GM19438 (cell line): ENCODE data around the gene SGCA.

Experiments used
- ATAC-seq: cut with Tn5 transposase; IDR thresholded peaks from one replicate; pipeline ENCODE4 v1.9.1; 2021; ENCODE audit warnings: low read depth; ENCODE audit not compliant: unreplicated experiment

The SGCA gene

DNA sequence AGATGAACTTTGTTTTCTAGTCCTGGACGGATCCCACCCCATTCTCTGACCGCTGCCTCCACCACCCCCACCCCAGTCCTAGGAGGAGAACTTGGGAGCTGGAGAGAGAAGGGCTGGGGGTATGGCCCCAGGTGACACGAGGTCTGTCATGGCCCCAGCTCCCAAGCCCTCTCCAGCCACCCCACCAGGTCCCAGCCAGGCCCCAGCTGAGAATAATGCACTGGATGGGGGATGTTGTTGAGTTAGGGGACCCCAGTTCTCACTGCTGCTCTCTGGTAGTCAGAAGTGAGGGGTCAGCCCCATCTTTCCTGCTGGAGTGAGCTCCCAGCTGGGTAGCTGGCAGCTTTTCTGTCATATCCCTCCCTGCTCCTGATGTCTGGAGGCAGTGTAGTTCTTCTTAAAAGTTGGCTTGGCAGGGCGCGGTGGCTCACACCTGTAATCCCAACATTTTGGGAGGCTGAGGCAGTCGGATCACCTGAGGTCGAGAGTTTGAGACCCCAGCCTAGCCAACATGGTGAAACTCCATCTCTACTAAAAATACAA lies 40.2 kb downstream of the SGCA start:
- ATAC-seq: no peak

DNA sequence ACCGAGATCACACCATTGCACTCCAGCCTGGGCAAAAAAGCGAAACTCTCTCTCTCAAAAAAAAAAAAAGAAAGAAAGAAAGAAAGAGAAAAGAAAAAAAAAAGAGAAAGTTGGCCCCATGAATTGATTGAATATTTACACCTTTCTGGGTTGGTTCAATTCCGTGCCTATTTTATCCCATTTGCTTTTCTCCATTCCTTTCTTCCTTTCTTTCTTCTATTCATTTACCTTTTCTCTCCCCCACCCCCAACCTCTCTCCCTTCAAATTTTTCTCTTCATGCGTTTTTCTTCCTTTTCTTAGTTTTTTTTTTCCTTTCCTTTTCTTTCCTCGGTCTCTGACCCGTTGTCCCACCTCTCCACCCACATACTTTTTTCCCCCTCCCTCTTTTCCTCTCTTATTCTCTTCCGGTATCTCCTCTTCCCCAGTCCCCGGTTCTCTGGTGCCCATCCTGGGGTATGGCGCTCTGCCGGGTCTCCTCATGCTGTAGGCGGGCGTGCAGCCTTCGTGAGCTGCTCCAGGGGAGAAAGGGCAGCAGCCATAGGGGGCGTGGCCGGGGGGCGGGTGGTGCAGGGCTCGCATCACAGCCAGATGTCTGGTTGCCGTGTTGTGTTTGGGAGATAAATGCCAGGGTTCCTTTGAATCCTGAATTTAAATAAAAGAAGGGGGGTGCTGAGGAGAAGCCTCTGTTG lies 40.9 kb downstream of the SGCA start:
- no peak for ATAC-seq

DNA sequence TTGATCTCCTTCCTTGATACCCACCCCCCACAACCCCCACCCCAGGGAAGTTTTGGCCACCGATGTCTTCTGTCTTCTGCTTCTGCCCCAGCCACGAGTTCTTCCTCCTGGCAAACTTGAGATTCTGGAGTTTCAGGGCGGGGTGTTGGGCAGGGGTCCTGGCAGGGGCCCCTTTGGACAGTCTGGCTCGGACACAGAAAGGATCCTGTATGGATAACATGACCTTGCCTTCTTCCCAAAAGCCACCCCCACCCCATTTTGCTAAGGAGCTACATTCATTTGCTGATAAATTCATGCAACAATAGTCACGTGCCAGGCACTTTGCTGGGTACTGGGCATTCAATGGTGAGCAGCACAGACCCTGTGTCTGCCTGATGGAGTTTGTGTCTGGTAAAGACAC lies 41.5 kb downstream of the SGCA start:
- no peak for ATAC-seq

DNA sequence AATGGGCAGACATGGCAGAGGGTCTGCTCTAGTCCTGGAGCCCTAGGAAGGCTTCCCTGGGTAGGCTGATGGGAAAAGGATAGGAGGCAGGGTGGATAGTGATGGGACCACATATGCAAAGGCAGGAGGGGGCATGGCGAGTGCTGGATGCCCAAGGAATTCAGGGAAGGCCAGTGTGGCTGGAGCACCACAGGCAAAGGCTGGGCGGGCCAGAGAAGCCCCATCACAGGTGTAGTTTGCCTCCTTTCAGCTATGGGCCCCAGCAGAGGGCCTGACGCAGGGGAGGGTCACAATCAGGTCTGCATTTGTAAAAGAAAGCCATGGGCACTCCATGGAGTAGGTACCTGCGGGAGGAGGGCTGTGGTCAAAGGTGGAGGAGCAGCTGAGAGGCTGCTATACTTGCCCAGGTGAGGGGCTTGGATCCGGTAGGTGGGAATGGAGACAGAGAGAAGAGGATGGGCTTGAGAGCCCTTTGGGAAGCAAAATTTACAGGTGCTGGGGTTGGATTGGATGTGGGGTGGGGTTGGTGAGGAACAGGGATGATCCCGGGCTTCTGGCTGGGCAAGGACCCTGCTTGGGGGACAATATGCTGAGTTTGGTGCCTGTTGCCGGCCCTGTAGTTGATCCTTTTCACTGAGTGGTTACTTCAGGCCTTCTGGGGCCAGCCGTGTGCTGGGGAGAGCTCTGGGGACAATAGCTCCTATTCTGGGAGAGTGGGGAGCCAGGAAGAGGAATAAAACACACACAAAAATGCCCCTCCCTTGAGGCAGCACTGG lies 42.2 kb downstream of the SGCA start:
- ATAC-seq: no peak

DNA sequence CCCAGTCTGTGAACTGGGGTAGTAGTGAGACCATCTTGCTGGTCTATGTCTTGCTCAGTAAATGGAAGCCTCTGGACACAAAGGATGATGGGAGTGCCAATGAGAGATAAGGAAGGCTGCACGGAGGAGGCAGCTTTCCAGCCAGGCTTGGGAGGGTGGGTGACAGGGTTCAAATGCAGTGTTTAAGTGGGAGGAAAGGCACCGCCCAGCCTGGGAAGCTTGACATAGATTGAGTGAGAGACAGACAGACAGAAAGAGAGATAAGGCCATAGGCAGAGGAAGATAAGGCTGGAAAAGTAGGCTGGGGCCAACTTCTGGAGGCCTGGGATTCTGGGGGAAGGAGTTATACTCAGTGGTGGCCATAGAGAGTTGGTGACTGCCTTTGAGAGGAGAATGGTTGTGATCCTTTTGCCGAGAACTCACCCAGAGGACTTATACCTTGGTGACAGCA lies 42.8 kb downstream of the SGCA start:
- ATAC-seq: no peak

DNA sequence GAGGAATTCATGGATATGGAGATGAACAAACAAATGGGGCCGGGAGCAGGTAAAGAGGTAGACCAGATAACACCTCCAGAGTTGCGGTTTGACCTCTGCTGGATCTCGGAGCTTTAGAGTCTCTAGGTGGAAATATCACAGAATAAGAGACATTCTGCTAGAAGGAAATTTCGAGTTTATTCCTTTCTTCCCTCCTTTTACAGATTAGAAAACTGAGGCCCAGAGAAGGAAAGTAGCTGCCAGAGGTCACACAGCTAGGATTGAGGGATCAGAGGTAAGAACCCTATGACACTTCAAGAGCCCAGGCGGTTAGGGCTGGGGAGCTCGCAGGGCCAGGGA lies 43.3 kb downstream of the SGCA start:
- ATAC-seq: no peak

DNA sequence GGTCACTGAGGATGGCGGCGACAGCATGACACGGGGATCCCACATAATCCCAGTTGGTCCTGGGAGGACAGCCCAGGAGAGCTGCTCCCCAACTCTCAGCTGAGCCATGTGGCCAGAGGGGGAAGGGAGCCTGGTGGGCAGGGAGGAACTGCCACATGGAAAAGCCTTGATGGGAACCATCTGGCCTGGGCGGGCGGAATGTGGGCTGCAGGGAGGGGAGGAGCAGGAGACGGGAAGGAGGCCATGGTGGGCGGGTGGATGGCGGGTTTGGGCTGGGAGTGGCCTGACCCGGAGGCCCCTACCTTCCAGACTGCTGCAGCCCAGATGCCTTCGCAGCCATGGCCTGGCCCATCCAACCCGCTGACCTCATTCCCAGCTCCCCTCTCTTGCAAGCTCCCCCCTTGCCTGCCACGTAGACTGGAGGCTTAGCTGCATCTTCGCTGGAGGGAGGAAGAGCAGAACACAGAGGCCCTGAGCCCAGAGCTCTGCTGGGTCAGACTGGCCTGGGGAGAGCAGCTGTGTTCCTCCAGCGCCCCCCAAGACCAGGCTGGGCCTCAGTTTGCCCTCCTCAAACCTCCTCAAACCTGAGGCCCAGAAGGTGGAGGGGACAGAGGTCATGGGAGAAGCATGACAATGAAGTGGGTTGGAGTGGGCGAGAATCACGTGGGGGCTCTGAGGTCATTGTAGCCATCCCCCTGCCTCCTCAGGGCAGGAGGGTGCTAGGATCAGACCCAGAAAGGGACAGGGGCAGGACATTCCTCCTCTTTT lies 43.9 kb downstream of the SGCA start:
- no peak for ATAC-seq

DNA sequence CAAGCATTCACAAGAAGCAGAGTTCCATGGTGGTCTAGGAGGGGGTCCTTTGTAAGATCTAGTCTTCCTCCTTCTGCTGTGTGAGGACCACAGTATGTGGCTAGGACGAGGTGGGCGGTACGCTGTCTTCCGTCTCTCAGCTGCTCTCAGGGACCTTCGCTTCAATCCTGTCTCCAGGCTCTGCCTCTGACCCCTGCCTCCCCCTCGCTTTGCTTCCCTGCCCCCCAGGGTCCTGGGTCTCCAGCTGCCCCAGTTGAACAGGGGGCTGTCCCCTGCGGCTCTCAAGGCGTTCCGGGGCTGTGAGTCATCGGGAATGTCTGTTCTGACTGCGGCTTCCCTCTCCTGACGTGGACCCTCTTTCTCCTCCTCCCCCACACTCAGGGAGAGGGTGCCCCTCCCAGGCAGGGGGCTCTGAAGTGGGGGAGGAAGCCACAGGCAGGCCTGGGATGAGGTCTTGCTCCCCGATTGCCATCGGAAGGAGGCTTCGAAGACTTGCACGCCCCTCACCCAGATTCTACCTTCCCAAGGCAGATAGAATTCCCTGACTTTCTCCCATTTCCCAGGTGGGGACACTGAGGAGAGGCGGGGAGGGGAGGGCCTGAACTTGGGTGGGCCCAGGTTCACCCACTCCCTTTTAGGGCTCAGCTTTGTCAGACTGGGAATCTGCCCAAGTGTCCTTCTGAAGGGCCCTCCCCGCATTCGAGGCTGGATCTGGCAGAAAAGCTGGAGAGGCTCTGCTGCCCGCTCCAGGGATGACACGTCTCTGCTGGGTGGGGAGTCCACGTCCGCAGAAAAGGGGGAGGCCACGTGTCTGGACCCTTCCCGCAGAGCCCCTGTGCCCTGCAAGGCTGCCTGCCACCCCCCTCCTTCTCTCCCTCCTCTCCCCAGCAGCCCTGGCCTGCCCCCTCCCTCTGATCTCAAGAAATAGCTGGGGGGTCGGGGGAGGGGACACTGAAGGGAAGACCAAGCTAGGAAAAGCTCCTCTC lies 44.7 kb downstream of the SGCA start:
- ATAC-seq: no peak

DNA sequence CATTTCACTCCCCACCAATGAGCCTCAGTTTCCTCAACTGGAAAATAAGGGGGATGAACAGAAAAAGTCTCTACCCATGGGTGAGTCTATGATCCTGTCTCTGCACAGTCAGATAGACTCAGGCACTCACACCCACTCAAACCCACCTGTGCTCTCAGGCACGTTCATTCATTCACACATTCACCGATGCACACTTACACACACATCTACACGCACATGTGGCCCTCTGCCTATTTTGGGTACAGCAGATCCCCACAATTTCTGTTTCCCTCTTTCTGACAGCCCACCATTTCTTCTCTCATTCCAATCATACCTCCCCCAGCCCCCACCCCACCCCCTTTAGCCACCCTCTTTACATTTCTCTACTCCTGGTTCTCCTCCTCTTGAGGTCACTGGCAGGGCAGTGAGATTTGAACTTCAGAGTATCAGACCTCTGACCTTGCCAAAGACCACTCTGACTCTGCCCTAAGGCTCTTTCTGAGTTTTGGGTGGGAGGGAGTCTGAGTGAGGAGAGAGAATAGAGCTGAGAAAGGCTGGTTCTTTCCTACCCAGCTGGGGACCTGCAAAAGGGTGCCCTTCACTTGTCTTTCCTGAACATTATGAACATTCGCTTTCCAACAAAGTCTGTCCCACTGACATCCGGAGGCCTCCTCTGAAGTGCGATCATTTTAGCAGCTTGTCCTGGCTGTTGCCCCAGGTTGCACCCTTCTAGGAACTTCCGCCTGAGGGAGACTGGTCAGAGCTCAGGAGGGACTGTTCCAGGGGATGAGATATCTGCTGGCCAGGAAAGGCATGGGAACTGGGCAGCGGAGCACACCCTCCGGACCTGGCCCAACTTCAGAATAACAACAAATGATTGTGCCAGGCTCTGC lies 45.7 kb downstream of the SGCA start:
- ATAC-seq: no peak

DNA sequence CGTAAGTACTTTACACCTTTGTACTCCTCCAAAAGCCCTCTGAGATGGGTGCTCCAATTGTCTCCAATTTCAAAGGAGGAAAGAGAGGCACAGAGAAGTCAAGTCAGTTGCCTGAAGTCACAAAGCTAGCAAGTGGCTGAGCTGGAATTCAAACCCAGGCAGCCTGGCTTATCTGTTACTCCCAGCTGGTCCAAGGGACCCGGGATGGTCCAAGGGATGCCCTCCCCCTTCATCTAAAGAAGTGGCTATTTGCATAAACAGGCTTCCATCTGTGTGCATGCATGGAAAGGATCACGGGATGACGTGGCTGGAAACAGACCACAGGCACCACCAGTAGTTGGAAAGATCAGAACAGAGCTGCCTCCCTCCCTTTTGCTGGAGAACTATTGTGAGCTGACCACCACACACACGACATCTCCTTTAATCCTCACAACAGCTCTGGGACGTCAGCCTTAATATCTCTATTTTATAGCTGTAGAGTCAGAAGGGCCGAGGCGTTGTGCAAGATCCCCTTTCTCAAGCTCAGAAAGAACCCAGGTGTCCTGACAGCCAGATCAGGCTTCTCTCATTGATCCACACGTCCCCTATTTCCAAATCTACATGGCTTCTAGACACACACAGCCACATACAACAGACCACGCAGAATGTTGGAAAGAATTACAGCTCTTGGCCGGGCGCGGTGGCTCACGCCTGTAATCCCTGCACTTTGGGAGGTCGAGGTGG lies 46.5 kb downstream of the SGCA start:
- ATAC-seq: no peak

DNA sequence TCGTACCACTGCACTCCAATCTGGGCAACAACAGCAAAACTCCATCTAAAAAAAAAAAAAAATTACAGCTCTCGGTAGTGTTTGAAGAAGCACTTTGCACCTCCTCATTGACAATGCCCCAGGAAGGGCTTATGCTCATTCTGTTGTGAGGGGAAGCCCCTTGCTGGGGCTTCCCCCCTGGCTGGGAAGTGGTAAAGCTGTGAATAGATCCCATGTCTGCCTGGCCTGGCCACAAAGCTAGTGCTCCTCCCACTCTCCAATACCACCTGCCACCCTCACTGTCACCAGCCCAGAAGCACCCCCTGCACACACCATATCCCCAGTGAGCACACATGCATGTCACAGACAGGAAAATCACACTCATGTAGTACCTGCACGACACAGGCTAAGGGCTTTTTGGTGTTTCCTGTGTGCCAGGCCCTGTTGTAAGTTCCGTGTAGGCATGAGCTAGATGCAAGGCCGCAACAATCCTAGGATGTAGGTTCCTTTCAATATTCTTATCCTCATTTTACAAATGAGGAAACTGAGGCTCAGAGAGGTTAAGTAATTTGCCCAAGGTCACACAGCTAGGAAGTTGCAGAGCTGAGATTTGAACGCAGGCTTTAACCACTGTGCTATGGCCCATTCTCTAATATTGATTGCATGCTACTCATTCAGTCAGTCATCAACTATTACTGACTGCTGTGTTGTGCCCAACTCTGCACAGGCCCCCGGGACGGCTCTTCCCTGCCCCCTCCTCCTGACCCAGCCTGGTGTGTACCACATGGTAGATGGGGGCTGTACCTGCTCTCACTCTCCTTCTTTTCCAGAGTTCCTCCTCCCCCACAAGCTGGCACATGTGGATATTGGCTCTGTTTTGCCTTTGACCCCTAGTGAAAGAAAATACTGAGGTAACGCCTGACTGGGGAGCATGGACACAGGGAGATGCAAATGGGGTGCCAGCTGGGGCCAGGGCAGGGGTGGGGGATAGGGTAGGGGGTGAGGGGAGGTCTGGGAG lies 47.5 kb downstream of the SGCA start:
- peak; percentile 92 for ATAC-seq

DNA sequence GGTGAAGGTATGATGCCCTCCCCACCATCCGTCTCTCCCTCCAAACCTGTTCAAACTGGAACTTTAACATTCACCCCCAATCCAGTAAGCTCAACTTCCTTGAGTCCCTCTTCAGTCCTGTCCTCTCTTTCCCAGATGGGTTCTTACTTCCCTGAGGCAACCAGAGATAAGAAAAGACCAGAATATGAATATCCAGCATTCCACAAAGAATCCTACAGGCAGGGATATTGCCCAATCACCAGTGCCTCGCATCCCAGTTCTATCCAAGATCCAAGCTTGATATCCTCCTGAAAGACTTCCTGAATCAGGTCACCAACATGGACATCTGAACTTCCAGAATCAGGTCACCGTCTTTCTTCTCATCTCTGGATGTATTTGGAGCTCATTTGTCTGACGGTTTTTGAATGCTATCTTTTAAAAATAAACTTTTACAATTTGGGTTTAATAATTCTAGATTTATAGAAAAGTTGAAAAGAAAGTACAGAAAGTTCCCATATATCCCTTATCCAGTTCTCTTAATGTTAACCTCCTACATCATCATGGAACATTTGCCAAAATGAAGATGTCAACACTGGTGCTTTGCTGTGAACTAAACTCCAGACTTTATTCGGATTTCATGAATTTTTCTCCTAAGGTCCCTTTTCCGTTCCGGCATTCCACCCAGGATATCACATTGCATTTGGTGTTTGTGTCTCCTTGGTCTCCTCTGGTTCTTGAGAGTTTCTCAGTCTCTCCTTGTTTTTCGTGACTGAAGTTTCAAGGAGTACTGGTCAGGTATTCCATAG lies 49.4 kb downstream of the SGCA start:
- ATAC-seq: no peak

DNA sequence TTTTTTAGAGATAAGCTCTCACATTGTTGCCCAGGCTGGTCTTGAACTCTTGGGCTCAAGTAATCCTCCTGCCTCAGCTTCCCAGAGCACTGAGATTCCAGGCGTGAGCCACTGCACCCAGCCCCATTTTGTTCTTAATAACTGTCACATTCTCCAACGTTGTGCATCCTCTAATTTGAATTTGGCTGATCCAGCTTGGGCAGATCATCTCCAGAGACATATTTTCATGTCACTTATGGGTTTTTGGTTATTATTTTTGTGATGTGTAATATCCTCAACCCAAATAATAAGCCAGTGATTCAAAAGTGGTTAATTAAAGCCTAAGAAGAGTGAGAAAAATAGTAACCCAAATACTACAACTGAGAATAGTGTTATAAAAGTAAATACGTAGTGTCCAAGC lies 51.8 kb downstream of the SGCA start:
- ATAC-seq: no peak

DNA sequence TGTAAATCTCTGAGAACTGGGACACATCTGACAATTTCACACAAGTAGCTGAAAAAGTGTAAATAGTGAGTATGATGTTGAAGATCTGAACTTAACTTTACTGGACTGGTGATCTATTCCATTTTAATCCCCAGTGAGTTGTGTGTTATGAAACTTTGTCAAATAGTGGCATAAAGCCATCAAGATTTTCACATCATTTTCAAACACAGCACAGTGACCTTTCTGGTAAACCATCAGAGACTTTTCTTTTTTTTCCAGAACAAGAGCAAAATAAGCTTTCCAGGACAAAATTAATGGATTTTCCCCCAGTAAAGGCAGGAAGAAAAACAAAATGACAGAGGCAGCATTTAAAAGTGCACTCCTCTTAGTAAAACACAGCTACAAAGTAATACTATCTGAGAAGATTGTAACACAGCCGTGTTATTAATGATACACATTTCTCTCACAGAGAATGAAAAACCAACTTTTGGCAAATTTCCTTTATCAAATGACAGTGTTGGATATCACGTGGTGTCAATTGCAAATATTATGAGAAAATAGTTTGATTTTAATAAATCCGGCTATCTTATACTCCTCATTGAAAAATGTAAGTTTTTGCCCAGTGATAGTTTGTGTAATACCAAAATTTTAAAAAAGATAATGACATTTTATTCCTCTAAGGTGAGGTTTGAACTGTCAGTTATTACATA lies 52.4 kb downstream of the SGCA start:
- no peak for ATAC-seq

DNA sequence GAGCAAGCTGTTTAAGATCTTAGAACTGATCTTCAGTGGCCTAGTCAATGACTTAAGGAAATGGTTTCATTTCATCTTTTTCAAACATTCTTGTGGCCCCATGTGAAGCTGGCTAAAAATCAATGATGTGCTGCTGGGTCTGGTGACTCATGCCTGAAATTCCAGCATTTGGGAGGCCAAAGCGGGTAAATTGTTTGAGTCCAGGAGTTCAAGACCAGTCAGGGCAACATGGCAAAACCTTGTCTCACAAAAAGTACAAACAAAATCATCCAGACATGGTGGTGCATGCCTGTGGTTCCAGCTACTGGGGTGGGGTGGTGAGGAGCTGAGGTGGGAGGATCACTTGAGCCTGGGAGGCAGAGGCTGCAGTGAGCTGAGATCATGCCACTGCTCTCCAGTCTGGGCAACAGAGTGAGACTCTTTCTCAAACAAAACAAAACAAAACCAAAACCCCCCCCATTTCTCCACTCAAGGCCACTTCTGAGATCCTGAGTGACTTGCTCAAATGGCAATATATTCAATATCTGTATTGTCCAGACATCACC lies 53.0 kb downstream of the SGCA start:
- ATAC-seq: no peak

DNA sequence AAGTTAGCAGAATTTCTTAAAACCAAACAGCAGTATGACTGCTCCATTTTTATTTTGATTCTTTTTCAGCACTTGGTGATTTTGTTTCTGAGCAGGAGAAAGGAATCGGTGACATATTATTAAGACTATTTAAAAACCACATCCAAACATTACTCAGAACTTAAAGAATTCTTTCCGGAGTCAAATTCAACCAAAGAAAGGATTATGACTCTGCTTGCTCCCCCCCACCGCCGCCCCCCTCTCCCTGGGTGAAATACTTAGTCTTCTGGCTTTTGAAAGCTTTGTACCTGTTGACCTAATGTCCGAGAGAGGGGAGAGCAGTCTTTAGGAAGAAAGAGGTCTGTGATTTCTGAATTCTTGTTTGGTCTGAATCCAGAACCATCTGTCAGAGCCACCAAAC lies 53.5 kb downstream of the SGCA start:
- ATAC-seq: no peak
